Thyroid gland (tissue), 4 donors: Measurements from ENCODE around the gene MAGEL2.

Experiments used
- CTCF ChIP-seq, 6 experiments: fragments of 200-600 bp in 3 of 6; fragments of 450-650 bp in 3 of 6; sonication (generic) in 3 of 6; IDR thresholded peaks; one replicate each; pipeline ENCODE4 v1.5.1; 2016 to 2019; ENCODE audit warnings: antibody characterized with exemption in 6 of 6, mild to moderate bottlenecking in 2 of 6, inconsistent platforms in 1 of 6, moderate library complexity in 1 of 6
- POLR2A ChIP-seq, 2 donors: fragments of 450-650 bp; IDR thresholded peaks; one replicate each; pipeline ENCODE4 v1.6.1; 2017; ENCODE audit warnings: antibody characterized with exemption in 2 of 2, mild to moderate bottlenecking in 2 of 2, moderate library complexity in 1 of 2

DNA sequence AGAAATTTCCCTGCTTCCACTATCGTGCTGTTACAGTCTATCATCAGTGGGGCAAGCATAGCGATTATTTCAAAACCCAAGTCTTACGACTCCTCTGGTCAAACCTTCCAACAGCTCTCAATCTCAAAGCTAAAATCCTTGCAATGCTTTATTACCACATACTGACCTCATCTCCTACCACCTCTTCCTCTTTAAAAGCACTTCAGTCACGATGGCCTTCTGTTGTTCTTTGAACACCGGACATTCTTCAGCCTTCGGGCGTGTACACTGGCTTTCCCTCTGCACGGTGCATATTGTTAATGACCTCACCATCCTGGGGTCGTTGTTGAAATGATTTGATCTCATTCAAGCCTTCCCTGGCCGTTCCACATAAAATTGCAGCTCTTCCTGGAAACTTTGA lies 31.1 kb downstream of the MAGEL2 start:
- no peak for TF ChIP-seq CTCF (IDR thresholded peaks at IDR 0.05)
- no peak for TF ChIP-seq POLR2A (IDR thresholded peaks at IDR 0.05)
